IPS-20b (cell line): Measurements from ENCODE around the gene IL31.

Source experiments
- H3K27ac ChIP-seq: one replicate; pipeline ENCODE4 v1.5.1; 2013; ENCODE audit warnings: low read length
- H3K27me3 ChIP-seq: 2 replicates; pipeline ENCODE4 v1.6.1; 2013; ENCODE audit warnings: mild to moderate bottlenecking, low read length, inconsistent platforms; ENCODE audit not compliant: insufficient read depth
- H3K36me3 ChIP-seq: 2 replicates; pipeline ENCODE4 v1.6.1; 2013; ENCODE audit warnings: low read depth, mild to moderate bottlenecking, inconsistent platforms, low read length, moderate library complexity; ENCODE audit not compliant: insufficient read depth
- H3K4me1 ChIP-seq: 2 replicates; pipeline ENCODE4 v1.6.1; 2013; ENCODE audit warnings: mild to moderate bottlenecking, control low read depth, inconsistent platforms, low read length, moderate library complexity; ENCODE audit not compliant: insufficient read depth
- H3K4me3 ChIP-seq: 2 replicates; pipeline ENCODE4 v1.5.1; 2013; ENCODE audit warnings: mild to moderate bottlenecking, low read length, inconsistent platforms
- H3K9ac ChIP-seq: 2 replicates; pipeline ENCODE4 v1.6.1; 2013; ENCODE audit warnings: low read depth, mild to moderate bottlenecking, inconsistent platforms, low read length, moderate library complexity
- H3K9me3 ChIP-seq: 2 replicates; pipeline ENCODE4 v1.6.1; 2013; ENCODE audit warnings: mild to moderate bottlenecking, low read depth, low read length, inconsistent platforms; ENCODE audit not compliant: insufficient read depth

IL31 gene

DNA sequence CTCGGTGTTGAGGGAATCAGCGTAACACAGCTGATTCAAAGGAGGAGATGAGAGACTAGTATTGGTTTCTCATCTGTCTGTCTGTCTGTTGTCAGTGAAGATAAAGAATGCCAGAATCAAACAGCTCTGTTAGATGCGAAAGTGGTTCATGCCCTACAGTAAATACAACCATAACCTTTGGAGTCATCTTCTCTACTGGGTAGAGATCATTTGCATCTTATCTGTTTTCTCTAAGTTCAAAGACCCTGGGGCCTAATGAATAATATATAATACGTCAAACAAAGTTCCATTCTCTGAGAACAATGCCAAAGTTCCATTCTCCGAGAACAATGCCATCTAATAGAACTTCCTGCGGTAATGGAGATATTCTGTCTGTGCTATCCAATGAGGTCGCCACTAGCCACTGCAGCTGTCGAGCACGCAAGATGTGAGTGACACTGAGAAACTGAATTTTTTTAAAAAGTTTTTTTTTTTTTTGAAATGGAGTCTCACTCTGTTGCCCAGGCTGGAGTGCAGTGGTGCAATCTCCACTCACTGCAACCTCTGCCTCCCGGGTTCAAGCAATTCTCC lies 6.6 kb downstream of the IL31 start:
- no peaks in the 10 kb centered on the region for H3K4me1 ChIP-seq
- H3K36me3 ChIP-seq = no peaks in the 10 kb centered on the region
- H3K9me3 ChIP-seq = no peaks in the 10 kb centered on the region
- no peak overlapping the region for H3K4me3 ChIP-seq
- H3K27me3 ChIP-seq = no peaks in the 10 kb centered on the region
- H3K27ac ChIP-seq = no peak overlapping the region
- no peak overlapping the region for H3K9ac ChIP-seq

DNA sequence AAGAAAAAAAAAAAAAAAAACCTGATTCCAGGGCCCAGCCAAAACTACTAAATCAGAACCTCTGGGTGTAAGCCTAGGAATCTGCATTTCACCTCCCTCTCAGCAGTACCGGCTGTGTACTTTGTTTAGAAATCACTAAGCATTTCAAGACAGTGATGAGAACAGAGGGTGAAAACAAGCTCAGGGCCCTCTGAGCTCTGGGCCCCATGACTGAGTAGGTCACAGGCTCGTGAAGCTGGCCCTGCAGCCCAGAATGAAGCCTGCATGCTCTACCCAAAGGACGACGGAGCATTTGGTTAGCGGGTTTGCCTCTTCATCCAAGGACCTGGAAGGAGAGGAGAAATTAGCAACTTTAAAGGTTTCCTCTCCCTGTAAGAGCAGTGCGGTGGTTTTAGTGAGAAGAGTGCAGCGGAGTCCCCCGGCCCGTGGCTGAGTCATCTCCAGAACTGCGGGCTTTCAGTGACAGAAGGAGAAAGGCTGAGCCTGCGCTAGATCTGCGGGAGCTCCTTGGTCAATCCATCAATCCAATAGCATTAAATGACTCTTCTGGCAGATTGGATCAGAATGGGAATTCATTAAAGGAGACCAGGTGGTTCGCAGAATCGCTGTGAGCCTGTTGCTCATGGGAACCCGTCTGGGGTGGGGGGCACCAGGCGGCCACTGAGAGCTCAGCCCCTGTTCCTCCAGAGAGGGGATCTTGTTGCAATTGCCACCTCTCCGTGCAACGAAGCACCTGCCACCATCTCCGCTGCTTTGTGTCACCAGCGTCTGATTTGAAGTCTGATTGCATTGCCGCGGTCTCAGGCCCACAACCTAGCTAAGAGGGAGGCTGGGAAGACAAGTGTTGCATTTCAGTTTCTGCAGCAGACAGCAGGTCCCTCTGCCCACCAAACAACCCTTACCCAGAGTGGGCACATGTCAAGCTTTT lies 7.3 kb downstream of the IL31 start:
- H3K4me1 ChIP-seq = no peaks in the 10 kb centered on the region
- H3K36me3 ChIP-seq = no peaks in the 10 kb centered on the region
- H3K27me3 ChIP-seq = no peaks in the 10 kb centered on the region
- H3K9me3 ChIP-seq = no peaks in the 10 kb centered on the region
- H3K9ac ChIP-seq = no peak overlapping the region
- no peak overlapping the region for H3K4me3 ChIP-seq
- H3K27ac ChIP-seq = no peak overlapping the region

DNA sequence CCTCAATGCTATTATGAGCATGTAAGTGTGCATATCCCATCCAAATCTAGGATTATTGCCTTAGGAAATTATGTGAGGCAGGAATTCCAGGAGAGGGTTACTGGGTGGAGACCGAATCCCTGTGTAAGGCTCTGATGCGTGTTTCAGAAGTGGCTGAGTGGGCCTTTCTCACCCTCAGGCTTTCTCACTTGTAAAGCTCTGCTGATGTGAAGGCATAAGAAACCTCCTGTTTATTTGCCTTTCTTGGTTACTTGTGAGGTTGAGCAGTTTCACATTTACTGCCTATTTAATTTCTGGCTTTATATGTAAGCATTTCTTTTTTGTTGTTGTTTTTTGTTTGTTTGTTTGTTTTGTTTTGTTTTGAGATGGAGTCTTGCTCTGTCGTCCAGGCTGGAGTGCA lies 11.0 kb downstream of the IL31 start:
- Histone ChIP-seq H3K27ac (no peak overlapping the region), H3K27me3 (no peaks in the 10 kb centered on the region), H3K36me3 (no peaks in the 10 kb centered on the region), H3K9ac (no peak overlapping the region), H3K4me3 (no peak overlapping the region), H3K4me1 (no peaks in the 10 kb centered on the region), H3K9me3 (no peaks in the 10 kb centered on the region)

DNA sequence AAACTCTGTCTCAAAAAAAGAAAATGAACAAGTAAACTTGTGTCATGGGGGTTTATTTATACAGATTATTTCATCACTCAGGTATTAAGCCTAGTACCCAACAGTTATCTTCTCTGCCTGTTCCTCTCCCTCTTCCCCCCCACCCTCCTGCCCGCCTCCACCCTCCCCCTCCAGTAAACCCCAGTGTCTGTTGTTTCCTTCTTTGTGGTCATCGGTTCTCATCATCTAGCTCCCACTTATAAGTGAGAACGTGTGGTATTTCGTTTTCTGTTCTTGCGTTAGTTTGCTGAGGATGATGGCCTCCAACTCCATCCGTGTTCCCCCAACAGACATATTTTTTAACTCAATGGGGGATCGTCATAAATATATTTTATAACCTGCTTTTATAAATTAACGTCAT lies 12.3 kb downstream of the IL31 start:
- H3K4me3 ChIP-seq = no peak overlapping the region
- H3K27ac ChIP-seq = no peak overlapping the region
- H3K9ac ChIP-seq = no peak overlapping the region
- no peaks in the 10 kb centered on the region for H3K27me3 ChIP-seq
- H3K9me3 ChIP-seq = no peaks in the 10 kb centered on the region
- no peaks in the 10 kb centered on the region for H3K36me3 ChIP-seq
- no peaks in the 10 kb centered on the region for H3K4me1 ChIP-seq

DNA sequence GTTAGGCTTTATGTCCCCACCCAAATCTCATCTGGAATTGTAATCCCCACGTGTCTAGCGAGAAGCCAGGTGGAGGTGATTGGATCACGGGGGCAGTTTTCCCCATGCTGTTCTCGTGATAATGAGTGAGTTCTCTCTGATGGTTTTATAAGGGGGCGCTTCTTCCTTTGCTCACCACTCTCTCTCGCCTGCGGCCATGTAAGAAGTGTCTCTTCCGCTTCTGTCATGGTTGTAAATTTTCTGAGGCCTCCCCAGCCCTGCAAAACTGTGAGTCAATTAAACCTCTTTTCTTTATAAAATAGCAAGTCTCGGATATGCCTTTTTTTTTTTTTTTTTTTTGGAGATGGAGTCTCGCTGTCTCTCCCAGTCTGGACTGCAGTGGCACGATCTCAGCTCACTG lies 13.3 kb downstream of the IL31 start:
- Histone ChIP-seq H3K9ac (no peak overlapping the region), H3K36me3 (no peaks in the 10 kb centered on the region), H3K9me3 (no peaks in the 10 kb centered on the region), H3K27me3 (no peaks in the 10 kb centered on the region), H3K27ac (no peak overlapping the region), H3K4me1 (no peaks in the 10 kb centered on the region), H3K4me3 (no peak overlapping the region)

DNA sequence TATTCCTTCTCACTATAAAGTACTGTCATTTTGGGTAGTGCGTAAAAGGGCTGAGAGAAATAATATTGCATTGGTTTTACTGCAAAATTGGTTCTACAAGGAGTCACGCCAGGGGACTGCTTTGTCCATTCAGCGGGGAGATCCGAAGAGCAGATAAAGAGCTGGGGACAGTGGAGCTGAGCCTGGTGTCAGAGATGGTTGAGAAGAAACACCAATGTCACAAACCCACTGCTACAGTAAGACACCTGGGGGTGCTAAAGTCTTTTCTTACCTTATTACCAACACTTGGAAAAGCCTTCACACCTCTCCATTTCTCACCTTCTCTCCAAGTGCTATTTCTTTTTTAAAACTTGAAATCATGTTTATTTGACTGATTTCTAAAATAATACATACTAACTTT lies 14.1 kb downstream of the IL31 start:
- Histone ChIP-seq H3K4me3 (no peak overlapping the region), H3K9ac (no peak overlapping the region), H3K9me3 (no peaks in the 10 kb centered on the region), H3K27ac (no peak overlapping the region), H3K27me3 (no peaks in the 10 kb centered on the region), H3K36me3 (no peaks in the 10 kb centered on the region), H3K4me1 (no peaks in the 10 kb centered on the region)

DNA sequence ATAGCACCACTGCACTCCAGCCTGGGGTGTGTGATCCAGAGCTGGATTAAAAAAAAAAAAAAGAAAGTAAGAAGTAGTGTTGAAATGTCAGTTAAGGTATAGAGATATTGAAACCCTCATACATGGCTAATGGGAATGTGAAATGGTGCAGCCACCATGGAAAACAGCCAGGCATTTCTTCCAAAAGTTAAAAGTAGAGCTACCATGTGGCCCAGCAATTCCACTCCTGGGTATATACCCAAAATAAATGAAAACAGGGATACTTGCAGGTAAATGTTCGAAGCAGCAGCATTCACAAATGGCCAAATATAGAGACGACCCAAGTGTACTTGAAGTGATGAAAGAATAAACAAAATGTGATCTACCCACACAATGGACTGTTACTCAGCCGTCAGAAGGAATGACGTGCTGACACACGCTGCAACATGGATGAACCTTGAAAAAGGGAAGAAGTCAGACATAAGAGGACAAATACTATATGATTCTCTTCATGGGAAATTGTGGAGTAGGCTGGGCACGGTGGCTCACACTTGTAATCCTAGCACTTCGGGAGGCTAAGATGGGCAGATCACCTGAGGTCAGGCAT lies 15.2 kb downstream of the IL31 start:
- Histone ChIP-seq H3K9me3 (no peaks in the 10 kb centered on the region), H3K4me3 (no peak overlapping the region), H3K27me3 (no peaks in the 10 kb centered on the region), H3K9ac (no peak overlapping the region), H3K36me3 (no peaks in the 10 kb centered on the region), H3K4me1 (no peaks in the 10 kb centered on the region), H3K27ac (no peak overlapping the region)

DNA sequence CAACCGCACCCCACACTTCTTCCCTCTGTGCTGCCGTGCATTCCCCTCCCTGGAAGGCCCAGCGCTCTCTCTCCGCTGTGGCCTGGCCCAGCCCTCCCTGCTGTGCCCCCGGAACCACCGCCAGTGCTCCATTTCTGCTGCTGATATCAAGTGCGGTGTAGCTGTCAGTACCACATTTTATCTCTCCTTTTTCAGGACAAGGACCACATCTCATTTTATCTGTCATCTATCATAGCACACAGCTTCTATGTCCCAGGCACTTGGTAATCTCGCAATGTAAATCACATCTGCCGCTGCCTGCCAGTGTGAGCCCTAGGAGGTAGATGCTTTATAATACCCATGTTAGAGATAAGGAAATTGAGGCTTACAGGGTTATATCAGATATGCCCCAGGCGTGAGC lies 18.3 kb downstream of the IL31 start:
- H3K9ac ChIP-seq = no peak overlapping the region
- no peak overlapping the region for H3K4me3 ChIP-seq

DNA sequence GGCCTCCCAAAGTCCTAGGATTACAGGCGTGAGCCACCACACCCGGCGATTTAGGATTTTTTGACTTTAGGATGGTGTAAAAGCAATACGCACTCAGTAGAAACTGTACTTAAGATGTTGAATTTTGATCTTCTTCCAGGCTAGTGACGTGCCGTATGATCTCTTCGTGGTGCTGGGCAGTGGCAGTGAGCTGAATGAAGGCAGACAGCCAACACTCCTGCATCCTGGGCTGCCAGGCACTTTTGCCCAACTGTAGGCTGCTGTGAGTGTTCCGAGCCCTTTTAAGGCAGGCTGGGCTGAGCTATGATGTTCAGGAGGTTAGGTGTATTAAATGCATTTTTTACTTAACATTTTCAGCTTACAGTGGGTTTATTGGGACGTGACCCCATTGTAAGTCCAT lies 21.3 kb downstream of the IL31 start:
- H3K27me3 ChIP-seq = no peaks in the 10 kb centered on the region
- no peaks in the 10 kb centered on the region for H3K9me3 ChIP-seq
- H3K9ac ChIP-seq = no peak overlapping the region
- no peaks in the 10 kb centered on the region for H3K4me1 ChIP-seq
- no peak overlapping the region for H3K27ac ChIP-seq
- no peak overlapping the region for H3K4me3 ChIP-seq
- no peaks in the 10 kb centered on the region for H3K36me3 ChIP-seq

More for the DNA sequence above, 18.3 kb downstream of the IL31 start:
- no peaks in the 10 kb centered on the region for H3K27me3 ChIP-seq
- no peaks in the 10 kb centered on the region for H3K9me3 ChIP-seq
- H3K36me3 ChIP-seq = no peaks in the 10 kb centered on the region
- no peak overlapping the region for H3K27ac ChIP-seq
- H3K4me1 ChIP-seq = no peaks in the 10 kb centered on the region

DNA sequence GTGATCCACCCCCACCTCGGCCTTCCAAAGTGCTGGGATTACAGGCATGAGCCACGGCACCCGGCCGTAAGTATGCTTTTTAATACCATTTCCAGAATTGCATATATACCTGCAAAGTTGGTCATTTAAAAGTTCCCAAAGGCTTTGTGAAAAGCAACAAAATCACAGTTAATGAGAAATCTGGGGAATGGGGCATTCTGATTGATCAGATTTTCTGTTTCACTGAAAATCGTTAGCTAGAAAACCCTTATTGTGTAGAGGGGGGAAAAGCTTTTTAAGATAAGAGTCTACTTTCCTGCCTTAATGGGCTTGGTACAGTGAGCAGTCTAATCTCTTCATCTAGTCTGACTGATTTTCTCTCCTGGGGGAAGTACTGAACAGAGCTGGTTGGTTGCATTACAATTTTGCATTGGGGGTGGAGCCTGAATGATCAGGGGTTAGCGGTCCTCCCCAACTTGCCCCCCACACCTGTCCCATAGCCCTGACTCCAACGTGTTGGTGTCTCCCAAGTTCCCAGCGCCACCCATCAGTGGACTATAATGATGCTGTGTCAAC lies 23.8 kb downstream of the IL31 start:
- Histone ChIP-seq H3K27ac (no peak overlapping the region), H3K9me3 (no peaks in the 10 kb centered on the region), H3K4me3 (no peak overlapping the region), H3K36me3 (no peaks in the 10 kb centered on the region), H3K27me3 (no peaks in the 10 kb centered on the region), H3K4me1 (no peaks in the 10 kb centered on the region), H3K9ac (no peak overlapping the region)

DNA sequence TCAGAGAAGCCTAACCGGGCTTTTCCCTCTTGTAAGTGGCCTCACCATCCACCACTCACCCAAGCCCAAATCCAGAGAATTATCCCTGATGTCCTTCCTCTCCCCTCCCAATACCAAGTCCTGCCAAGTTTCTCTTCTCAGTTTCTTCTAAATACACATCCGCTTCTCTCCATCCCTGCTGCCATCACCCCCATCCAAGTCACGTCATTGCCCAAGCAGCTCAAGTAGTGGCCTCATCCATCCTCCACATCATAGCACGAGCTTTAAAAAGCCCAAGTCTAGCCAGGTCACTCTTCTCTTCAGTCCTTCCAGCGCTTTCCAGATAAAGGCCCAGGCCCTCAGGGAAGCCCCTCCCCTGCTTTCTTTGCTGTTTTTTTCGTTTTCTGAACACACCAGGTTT lies 25.4 kb downstream of the IL31 start:
- H3K9ac ChIP-seq = no peak overlapping the region
- no peak overlapping the region for H3K4me3 ChIP-seq
- no peaks in the 10 kb centered on the region for H3K36me3 ChIP-seq
- H3K27me3 ChIP-seq = no peaks in the 10 kb centered on the region
- no peak overlapping the region for H3K27ac ChIP-seq
- H3K9me3 ChIP-seq = peaks cover 2% of the 10 kb centered on the region
- H3K4me1 ChIP-seq = no peaks in the 10 kb centered on the region
